HPDE6-E6E7 (cell line): Measurements from ENCODE around the gene LTB4R2.

Experiments
- DNase-seq: peaks from one replicate; pipeline ENCODE4 v3.0.0; 2011; ENCODE audit warnings: missing footprints; ENCODE audit errors: extremely low spot score

The LTB4R2 gene

GRCh38 chr14:24298892-24299254 lies 11.1 kb upstream of the LTB4R2 start:
- peak; percentile 95 for DNase-seq

GRCh38 chr14:24299255-24300191 lies 10.4 kb upstream of the LTB4R2 start, which contains the start of the genes DHRS1 and NOP9:
TSS of gene DHRS1 (minus strand) at chr14:24299780. CDS start at chr14:24299106, 674 bp downstream.
TSS of gene NOP9 (plus strand) at chr14:24299850. CDS start at chr14:24299955, 105 bp downstream.
- peak; percentile 76 for DNase-seq

DNA sequence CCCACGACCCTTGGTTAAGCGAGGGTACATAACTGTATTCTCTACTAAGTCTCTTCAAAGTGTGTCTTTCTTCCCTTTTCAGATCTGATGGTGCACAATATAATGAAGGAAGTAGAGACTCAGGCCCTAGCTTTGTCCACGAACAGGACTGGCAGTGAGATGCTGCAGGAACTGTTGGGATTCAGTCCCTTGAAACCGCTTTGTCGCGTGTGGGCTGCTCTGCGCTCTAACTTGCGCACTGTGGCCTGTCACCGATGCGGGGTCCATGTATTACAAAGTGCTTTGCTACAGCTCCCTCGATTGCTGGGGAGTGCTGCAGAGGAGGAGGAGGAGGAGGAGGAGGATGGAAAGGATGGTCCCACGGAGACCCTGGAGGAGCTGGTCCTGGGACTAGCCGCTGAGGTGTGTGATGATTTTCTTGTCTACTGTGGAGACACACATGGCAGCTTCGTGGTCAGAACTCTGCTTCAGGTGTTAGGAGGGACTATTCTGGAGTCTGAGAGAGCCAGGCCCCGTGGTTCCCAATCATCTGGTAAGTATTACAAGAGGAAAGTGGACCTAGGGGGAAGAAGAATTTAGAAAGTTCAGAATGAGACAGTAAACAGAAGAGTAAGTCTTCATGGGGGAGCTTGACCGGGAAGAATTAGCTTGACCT lies 9.5 kb upstream of the LTB4R2 start:
- no peak for DNase-seq

GRCh38 chr14:24304019-24304387 lies 5.9 kb upstream of the LTB4R2 start:
- DNase-seq = no peak

- DNase-seq = no peak
These were observed 2.8 kb upstream of the LTB4R2 start for GRCh38 chr14:24307156-24307574.

GRCh38 chr14:24307575-24308341 lies 2.2 kb upstream of the LTB4R2 start, which contains the start of gene CIDEB:
TSS of gene CIDEB (minus strand) at chr14:24307977. CDS start at chr14:24307858, 119 bp downstream.
- DNase-seq = peak; percentile 54

DNA sequence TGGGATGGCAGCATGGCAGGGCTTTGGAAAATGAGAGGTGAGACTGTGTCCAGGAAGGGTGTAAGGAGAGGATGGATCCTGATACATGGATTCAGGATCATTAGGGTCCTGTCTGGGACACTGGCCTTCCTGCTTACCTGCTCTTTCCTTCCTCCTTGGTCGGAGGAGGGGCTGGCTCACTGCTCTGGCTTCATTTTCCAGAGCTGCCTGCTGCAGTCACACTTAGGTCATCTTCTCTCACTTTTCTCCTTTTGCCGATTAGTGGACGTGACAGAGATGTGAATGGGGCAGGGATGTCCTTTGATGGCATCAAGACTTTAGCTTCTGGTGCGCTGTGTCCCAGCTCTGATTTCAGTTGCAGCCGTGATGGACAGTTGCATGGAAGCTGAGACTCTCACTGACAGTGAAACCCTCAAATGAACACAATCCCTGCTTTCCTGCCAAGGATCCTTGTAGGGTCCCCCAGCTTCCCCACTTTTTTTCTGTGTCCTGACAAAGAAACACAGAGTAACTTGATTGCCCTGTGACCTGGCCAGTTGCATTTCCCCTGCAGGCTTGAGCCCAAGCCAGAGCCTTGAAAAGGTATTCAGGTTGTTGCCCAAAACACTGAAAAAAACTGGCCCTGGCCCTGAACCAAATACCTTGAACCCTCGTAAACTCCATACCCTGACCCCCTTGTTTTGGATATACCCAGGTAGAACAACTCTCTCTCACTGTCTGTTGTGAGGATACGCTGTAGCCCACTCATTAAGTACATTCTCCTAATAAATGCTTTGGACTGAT lies 1.4 kb upstream of the LTB4R2 start:
- no peak for DNase-seq

- no peak for DNase-seq
These were observed 315 bp downstream of the LTB4R2 start for GRCh38 chr14:24310265-24310645.

DNA sequence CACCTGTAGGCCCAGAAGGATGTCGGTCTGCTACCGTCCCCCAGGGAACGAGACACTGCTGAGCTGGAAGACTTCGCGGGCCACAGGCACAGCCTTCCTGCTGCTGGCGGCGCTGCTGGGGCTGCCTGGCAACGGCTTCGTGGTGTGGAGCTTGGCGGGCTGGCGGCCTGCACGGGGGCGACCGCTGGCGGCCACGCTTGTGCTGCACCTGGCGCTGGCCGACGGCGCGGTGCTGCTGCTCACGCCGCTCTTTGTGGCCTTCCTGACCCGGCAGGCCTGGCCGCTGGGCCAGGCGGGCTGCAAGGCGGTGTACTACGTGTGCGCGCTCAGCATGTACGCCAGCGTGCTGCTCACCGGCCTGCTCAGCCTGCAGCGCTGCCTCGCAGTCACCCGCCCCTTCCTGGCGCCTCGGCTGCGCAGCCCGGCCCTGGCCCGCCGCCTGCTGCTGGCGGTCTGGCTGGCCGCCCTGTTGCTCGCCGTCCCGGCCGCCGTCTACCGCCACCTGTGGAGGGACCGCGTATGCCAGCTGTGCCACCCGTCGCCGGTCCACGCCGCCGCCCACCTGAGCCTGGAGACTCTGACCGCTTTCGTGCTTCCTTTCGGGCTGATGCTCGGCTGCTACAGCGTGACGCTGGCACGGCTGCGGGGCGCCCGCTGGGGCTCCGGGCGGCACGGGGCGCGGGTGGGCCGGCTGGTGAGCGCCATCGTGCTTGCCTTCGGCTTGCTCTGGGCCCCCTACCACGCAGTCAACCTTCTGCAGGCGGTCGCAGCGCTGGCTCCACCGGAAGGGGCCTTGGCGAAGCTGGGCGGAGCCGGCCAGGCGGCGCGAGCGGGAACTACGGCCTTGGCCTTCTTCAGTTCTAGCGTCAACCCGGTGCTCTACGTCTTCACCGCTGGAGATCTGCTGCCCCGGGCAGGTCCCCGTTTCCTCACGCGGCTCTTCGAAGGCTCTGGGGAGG lies 985 bp downstream of the LTB4R2 start, which contains the start of gene LTB4R:
LTB4R (plus strand) TSS at position 857 of the 959 bp plus-strand sequence. CDS start 4,150 bp downstream, outside the sequence.
- peak; percentile 51 for DNase-seq

- DNase-seq = no peak
These were observed 2.1 kb downstream of the LTB4R2 start for GRCh38 chr14:24311837-24312615.

GRCh38 chr14:24312736-24313507 lies 3.0 kb downstream of the LTB4R2 start:
- no peak for DNase-seq

DNA sequence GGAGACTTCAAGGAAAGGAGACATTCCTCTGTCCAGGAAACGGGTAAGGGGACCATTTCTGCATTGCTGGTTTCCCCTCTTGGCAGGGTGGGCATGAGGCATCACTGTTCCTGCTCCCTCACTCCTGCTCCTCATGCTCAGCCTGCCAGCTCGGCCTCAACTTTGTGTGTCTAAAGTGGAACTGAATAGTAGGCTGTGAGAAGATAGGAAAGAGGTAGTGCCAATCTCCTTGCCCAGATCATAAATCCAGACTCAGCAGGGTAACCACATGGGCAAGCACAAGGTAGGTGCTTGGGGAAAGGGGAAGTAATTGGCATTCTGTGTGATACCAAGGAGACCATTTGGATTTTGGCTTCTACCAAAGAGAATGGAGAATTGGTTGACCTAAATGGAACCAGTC lies 4.0 kb downstream of the LTB4R2 start:
- no peak for DNase-seq

GRCh38 chr14:24314377-24315193 lies 4.6 kb downstream of the LTB4R2 start:
- DNase-seq = no peak

GRCh38 chr14:24315243-24315806 lies 5.4 kb downstream of the LTB4R2 start:
- DNase-seq = no peak

- DNase-seq = no peak
These were observed 6.1 kb downstream of the LTB4R2 start for GRCh38 chr14:24315807-24316596.

DNA sequence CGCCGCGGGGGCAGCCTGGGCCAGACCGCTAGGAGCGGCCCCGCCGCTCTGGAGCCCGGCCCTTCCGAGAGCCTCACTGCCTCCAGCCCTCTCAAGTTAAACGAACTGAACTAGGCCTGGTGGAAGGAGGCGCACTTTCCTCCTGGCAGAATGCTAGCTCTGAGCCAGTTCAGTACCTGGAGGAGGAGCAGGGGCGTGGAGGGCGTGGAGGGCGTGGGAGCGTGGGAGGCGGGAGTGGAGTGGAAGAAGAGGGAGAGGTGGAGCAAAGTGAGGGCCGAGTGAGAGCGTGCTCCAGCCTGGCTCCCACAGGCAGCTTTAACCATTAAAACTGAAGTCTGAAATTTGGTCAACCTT lies 6.6 kb downstream of the LTB4R2 start:
- DNase-seq = no peak
